Stimulated activated CD4-positive, alpha-beta T cell treated with anti-CD3 and anti-CD28 coated beads, Interleukin-4, amount 100 ng/mL, for 24 hours (primary cell): ENCODE results near the gene GMDS.

Experiments used
- DNase-seq: peaks from one replicate; pipeline ENCODE4 v3.0.0-alpha.2; 2020

Gene GMDS

DNA sequence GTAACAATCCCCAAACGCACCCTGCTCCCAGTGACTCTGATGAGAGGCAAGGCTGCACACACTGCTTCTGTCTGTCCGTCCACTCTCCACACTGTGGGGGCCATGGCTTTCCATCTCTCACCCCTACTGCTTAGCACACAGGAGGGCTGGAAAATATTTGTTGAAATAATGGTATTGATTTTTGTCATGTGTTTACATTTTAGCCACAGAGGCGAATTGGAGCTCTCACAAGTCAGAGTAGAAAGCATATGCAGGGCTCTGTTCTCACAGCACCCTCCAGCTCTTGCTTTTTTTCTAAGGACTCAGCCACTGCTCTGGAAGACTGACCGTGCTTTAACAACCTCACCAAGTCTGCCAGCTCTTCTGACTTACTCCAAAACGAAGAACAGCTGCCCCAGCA, 273.8 kb downstream of the GMDS start:
- DNase-seq: no peak

DNA sequence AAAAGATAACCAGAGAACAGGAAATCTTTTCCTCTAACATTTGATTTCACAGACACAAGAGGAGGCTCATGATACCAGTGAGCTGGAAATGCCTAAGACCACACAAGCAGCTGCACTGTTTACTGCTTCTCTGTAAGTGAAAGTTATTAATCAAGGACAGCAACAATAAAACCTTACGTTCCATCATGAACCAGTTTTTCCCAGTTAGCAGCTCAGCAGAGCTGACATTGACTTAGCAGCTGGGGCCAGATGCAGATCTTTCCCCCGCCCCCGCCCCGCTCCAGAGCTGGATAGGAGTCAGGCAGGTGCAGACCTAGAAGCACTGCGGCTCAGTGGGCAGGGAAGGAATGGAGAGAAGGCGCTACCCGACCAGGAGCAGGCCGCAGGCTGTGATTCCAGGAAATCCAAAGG, 275.2 kb downstream of the GMDS start:
- no peak for DNase-seq

DNA sequence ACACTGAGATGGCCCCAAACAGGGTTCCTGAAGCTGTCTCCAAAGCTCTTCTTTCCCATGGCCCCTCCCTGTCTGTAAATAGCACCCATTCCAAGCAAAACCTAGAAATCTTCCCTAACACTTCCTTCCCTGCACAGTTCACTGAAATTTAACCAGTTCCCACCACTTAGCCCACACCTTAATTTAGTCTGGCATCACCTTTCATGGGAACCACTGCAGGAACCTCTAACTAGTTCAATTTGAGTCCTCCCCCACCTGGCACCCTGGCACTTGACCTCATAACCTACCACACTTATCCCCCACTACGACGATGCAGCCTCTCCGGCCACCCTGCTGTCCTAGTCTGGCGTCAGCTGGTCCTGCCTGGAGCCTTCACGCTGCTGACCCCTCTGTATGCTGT, 278.7 kb downstream of the GMDS start:
- no peak for DNase-seq

GRCh38 chr6:1965596-1966224, 279.7 kb downstream of the GMDS start:
- no peak for DNase-seq

DNA sequence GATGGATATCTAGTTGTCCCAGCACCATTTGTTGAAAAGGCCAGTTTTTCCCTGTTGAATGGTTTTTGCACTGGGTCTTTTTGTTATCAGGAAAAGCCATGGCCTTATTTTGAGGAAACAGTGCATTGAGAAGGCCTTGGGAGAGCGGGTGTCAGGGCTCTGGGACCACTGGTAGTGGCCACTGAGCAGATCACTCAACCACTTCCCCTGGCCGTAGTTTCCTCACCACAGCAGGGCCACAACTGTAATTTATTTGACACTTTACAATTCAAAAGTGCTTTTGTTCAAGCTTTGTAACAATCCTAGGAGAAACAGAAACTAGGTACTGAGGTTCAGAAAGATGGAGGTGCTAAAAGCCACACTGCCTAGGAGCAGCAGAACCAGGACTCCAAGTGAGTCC, 281.8 kb downstream of the GMDS start:
- DNase-seq: no peak

DNA sequence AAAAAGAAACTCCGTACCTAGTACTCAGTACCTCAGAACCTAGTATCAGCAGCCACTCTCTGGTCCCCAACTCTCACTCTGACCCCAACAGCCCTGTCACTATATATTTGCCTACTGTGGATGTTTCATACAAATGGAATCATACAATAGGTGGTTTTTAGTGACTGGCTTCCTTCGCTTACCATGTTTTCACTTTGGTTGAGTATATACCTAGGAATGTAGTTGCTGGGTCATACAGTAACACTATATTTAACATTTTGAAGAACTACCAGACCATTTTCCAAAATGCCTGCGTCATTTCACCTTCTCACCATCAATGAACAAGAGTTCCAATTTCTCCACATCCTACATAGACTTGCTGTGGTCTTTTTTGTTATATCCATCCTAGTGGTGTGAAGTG, 283.2 kb downstream of the GMDS start:
- no peak for DNase-seq

GRCh38 chr6:1960486-1961142, 284.8 kb downstream of the GMDS start:
- no peak for DNase-seq

GRCh38 chr6:1958257-1958656, 287.1 kb downstream of the GMDS start:
- DNase-seq: no peak

DNA sequence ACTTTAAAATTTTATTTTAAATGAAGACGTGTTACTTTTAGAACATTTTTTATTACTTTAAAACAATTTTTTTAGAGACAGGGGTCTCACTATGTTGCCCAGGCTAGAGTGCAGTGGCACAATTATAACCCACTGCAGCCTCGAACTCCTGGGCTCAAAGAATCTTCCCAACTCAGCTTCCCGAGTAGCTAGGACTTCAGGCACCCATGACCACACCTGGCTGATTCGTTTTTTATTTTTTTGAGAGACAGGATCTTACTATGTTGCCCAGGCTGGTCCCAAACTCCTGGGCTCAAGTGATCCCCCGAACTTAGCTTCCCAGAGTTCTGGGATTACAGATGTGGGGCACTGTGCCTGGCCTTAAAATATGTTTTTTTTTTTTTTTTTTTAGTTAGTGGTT, 287.7 kb downstream of the GMDS start:
- DNase-seq: no peak

DNA sequence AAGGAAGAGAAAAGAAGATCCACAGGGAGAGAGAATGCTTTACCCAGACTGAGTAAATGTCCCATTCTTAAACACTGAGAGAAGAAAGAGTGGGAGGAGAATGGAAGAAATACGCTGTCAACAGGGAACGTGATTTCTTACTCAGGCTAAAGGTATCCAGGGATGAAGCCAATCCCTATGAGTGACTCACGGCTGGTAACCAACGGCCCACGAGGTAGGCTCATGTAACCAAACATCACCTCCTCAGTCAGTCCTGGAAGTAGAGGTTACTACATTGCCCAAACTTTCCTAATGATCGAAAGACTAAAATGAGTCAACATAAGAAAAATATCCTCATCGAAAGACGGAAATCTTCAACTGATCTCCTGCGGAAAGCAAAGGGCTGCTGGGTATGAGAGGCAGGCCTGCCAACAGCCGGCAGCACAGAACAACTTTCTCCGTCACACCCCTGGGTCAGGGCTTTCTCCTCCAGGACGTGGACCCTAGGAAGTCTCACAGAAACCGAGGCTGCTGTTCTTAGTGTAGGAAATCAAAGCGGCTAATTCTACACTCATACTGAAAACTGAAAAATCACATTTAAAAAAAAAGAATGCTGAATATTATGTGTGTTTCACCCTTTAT, 292.6 kb downstream of the GMDS start:
- DNase-seq: no peak

DNA sequence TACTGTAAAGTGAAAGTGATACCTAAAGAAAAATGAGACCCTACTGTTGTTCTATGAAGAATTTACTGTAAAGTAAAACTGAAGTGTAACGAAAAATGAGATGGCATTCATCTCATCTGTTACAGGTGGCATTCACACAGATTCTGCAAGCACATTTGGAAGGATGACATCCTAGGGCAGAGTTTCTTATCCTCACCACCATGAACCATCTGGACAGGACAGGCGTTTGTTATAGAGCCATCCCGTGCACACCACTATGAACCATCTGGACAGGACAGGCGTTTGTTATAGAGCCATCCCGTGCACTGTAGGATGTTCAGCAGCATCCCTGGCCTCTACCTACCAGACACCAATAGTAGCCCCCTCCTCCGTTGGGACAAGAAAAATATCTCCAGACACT, 294.8 kb downstream of the GMDS start:
- no peak for DNase-seq

- DNase-seq: no peak
Observed at GRCh38 chr6:1949538-1949937, 295.9 kb downstream of the GMDS start.

DNA sequence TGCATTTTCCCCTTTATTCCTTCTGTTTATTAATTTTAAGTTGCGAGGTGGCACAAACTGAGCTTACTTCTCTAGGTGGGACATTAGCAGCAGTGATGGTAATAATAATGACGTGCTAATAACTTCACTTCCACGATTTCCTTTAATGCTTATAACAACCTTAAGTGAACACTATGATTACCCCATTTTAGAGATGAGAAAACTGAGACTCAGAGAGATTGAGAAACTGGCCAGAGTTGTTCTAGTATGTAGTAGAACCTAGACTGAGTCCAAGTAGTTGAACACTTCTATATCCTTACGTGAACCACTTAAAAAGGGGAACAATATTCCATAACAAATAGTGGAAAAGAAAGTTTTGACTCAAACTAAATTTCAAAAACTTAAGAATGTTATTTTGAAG, 297.5 kb downstream of the GMDS start:
- DNase-seq: no peak

DNA sequence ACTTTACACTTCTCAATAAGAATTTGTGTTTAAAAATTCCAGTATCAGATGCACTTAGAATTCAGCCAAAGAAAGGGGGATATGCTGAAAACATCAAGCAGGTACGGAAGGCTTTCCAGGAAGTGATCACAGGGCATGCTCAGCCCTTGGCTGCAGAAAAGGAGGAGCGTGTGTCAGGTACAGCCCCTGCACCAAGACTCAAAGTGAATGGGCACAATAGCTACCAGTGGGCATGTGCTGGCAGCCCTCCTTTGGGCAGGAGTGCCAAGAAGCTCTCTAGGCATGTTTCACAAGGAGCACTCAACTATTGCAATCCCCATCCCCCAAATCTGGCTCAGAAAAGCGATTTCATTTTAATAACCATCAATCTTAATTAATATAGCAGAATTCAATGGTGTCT, 298.8 kb downstream of the GMDS start:
- no peak for DNase-seq

DNA sequence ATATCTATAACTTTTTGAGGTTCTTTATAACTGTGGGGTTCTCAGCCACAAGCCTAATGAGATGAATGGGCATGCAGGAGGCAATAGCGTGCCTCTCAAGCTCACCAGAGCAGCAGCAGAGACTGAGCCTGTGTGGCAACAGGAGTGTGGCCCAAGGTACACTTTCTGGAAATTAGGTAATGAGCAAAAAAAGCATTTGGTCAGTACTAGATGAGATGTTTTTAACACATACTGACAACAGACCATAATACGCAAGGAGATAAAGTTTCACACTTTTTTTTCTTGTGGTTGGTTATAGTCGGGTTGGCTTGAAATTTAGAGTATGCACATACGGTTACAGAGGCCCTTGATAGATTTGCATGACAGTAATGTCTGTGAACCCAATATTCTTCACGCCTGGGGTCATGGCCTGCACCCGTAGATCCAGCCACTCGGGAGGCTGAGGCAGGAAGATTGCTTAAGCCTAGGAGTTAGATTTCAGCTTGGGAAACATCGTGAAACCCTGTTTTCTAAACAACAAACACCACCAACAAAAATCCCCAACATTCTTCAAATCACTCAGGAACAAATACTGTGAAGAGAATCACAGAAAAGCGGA, 300.1 kb downstream of the GMDS start:
- no peak for DNase-seq

- DNase-seq: no peak
Observed at GRCh38 chr6:1942834-1943233, 302.6 kb downstream of the GMDS start.

GRCh38 chr6:1941534-1941933, 303.9 kb downstream of the GMDS start:
- no peak for DNase-seq

DNA sequence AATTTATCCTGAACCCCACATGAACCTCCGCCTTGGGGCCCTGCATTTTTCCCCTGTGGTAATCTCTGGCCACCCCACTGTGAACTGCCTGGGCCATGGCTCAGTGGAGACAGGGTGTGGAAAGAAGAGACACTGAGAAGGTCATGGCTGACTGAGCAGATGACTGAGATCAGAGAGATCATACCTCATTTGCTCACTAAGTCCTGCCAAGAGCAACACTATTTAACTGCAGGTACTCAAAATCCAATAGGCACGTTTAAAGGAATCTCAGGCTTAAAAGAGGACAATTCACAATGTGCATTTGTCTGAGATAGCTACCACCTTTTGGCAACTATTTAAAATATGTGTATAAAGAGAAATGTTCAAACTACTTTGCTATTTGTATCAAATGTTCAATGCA, 305.0 kb downstream of the GMDS start:
- no peak for DNase-seq

- DNase-seq: no peak
Observed at GRCh38 chr6:1933292-1933691, 312.1 kb downstream of the GMDS start.

GRCh38 chr6:1931817-1932216, 313.6 kb downstream of the GMDS start:
- DNase-seq: no peak

GRCh38 chr6:1930356-1930755, 315.0 kb downstream of the GMDS start:
- no peak for DNase-seq

DNA sequence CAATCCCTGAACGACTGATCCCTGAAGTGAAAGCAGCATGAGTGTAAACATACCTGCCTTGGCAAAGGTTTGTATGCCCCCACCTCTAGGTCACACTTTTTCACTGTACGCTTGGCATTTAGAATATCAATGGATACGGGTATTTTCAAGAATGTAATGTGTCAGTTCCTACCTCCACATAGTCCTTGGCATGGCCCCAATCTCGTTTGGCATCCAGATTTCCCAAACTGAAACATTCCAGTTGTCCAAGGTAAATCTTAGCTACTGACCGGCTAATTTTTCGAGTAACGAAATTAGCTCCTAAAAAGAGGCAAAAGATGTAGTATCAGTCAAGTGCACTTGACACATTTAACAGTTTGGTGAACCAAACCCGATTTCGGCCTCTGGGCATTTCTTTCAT, 315.5 kb downstream of the GMDS start:
- DNase-seq: no peak

- DNase-seq: no peak
Observed at GRCh38 chr6:1925743-1926430, 319.5 kb downstream of the GMDS start.

DNA sequence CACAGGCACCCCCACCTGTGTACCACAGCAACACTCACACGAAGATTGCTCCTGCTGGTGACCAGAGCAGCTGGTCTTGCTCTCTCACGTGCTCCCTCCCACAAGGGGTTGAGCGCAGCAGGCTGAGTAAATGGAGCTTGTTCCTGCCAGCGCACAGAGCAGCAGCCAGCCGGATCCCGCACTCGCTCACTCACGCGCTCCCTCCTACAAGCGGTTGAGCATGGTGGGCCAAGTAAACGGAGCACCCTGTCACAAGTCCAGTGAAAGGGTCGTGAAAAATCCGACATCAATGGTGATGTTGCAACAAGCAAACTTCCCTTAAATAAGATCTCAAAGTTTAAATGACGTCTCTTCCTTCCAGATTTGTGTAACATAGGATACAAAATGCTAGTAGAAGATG, 322.0 kb downstream of the GMDS start:
- no peak for DNase-seq
